Dedifferentiated amniotic fluid mesenchymal stem cell (primary cell): Measurements from ENCODE around the gene PTBP1.
A peak's percentile ranks its signal among the peaks of the same experiment; 100 is the strongest.
"Not testable (repeated sequence)": the region's sequence is repeated elsewhere in the genome, so short reads cannot be mapped to it uniquely, and the experiment has no call there.

Source experiments
- DNase-seq: peaks from one replicate; pipeline ENCODE4 v3.0.0-alpha.2; 2016; ENCODE audit errors: extremely low spot score

PTBP1 gene

GRCh38 chr19:827710-828321, 30.6 kb downstream of the PTBP1 start, which contains the start of gene AZU1:
AZU1 (plus strand) TSS chr19:827837; CDS start chr19:827847, 10 bp downstream.
- no peak for DNase-seq

GRCh38 chr19:829129-829758, 32.0 kb downstream of the PTBP1 start:
- DNase-seq = no peak

- DNase-seq = no peak
Measured at GRCh38 chr19:831407-832369, 34.4 kb downstream of the PTBP1 start.

- no peak for DNase-seq
Measured at GRCh38 chr19:834216-834615, 37.0 kb downstream of the PTBP1 start.

- DNase-seq = no peak
Measured at GRCh38 chr19:835210-835810, 38.1 kb downstream of the PTBP1 start.

GRCh38 chr19:840519-841206, 43.4 kb downstream of the PTBP1 start, which contains the start of gene PRTN3:
PRTN3 (plus strand) TSS chr19:840999; CDS start chr19:841009, 10 bp downstream.
- DNase-seq = no peak

GRCh38 chr19:842802-843179, 45.5 kb downstream of the PTBP1 start:
- not testable (repeated sequence) for DNase-seq

GRCh38 chr19:843180-843835, 46.1 kb downstream of the PTBP1 start:
- DNase-seq = no peak

- DNase-seq = no peak
Measured at GRCh38 chr19:843836-844545, 46.7 kb downstream of the PTBP1 start.

- DNase-seq = no peak
Measured at GRCh38 chr19:844546-844971, 47.3 kb downstream of the PTBP1 start.

GRCh38 chr19:845707-846521, 48.7 kb downstream of the PTBP1 start:
- DNase-seq = no peak

GRCh38 chr19:848386-848921, 51.2 kb downstream of the PTBP1 start:
- no peak for DNase-seq

- not testable (repeated sequence) for DNase-seq
Measured at GRCh38 chr19:849195-849594, 51.9 kb downstream of the PTBP1 start.

- peak; percentile 89 for DNase-seq
Measured at GRCh38 chr19:850221-850978, 53.1 kb downstream of the PTBP1 start.

GRCh38 chr19:850979-851335, 53.7 kb downstream of the PTBP1 start:
- DNase-seq = no peak

- no peak for DNase-seq
Measured at GRCh38 chr19:852136-853013, 55.1 kb downstream of the PTBP1 start, which contains the start of gene ELANE. ELANE (plus strand) TSS chr19:852303; CDS start chr19:852329, 26 bp downstream.

GRCh38 chr19:853014-853585, 55.8 kb downstream of the PTBP1 start:
- DNase-seq = no peak
